HEK293 (cell line): ENCODE results near the gene GRB2.

ENCODE experiments used
- CTCF ChIA-PET: fragments of 350-600 bp; formaldehyde crosslinking; extraction: SDS; loops from one replicate; lab custom pipeline; 2021; ENCODE audit warnings: antibody characterized with exemption; lab: Yijun Ruan, JAX
- POLR2A ChIA-PET: fragments of 300-600 bp; formaldehyde crosslinking; extraction: SDS; loops from one replicate; lab custom pipeline; 2020; ENCODE audit warnings: antibody characterized with exemption, inconsistent platforms; lab: Yijun Ruan, JAX
- H3K27ac ChIP-seq: fragments of 200-500 bp; sonication (Bioruptor generic); 2 replicates; pipeline ENCODE4 v1.5.1; 2014; ENCODE audit warnings: low read depth, low read length, control low read depth, inconsistent platforms; ENCODE audit errors: extremely low read depth
- H3K36me3 ChIP-seq, 2 experiments: fragments of 200-500 bp in 1 of 2; sonication (Bioruptor generic) in 1 of 2; 1 replicate in 1 of 2; 2 replicates in 1 of 2; pipeline ENCODE4 v1.5.1; 2014 to 2017; ENCODE audit warnings: inconsistent platforms in 2 of 2, low read length in 2 of 2; ENCODE audit not compliant: control insufficient read depth in 2 of 2, insufficient read depth in 1 of 2
- H3K4me1 ChIP-seq: fragments of 200-500 bp; sonication (Bioruptor generic); 2 replicates; pipeline ENCODE4 v1.5.1; 2014; ENCODE audit warnings: mild to moderate bottlenecking, low read length, inconsistent platforms; ENCODE audit not compliant: control insufficient read depth, insufficient read depth
- H3K4me3 ChIP-seq: 2 replicates; pipeline ENCODE4 v1.5.1; 2011; ENCODE audit warnings: low read depth, mild to moderate bottlenecking, control low read depth, low read length, moderate library complexity
- H3K9me3 ChIP-seq: fragments of 200-500 bp; sonication (Bioruptor generic); 2 replicates; pipeline ENCODE4 v1.5.1; 2014; ENCODE audit warnings: low read depth, low read length, inconsistent platforms; ENCODE audit not compliant: control insufficient read depth, insufficient read depth
- BCL11A ChIP-seq: fragments of 450-650 bp; formaldehyde crosslinking; IDR thresholded peaks from 2 replicates; pipeline ENCODE4 v1.5.1; 2016; ENCODE audit warnings: low read depth, missing biosample characterization, missing genetic modification characterization
- HOXA7 ChIP-seq: sonication (generic); formaldehyde crosslinking; IDR thresholded peaks from 2 replicates; pipeline ENCODE4 v1.8.1; 2022; ENCODE audit warnings: missing genetic modification reagents, borderline replicate concordance
- KLF7 ChIP-seq: fragments of 450-650 bp; formaldehyde crosslinking; IDR thresholded peaks from 2 replicates; pipeline ENCODE4 v1.5.1; 2016; ENCODE audit warnings: missing biosample characterization, missing genetic modification characterization, borderline replicate concordance
- PRDM2 ChIP-seq: fragments of 450-650 bp; formaldehyde crosslinking; IDR thresholded peaks from 2 replicates; pipeline ENCODE4 v1.5.1; 2016; ENCODE audit warnings: missing biosample characterization, missing genetic modification characterization, borderline replicate concordance
- REPIN1 ChIP-seq: fragments of 450-650 bp; formaldehyde crosslinking; IDR thresholded peaks from 2 replicates; pipeline ENCODE4 v1.5.1; 2017; ENCODE audit warnings: missing biosample characterization, missing genetic modification characterization, low read depth
- WT1 ChIP-seq: fragments of 450-650 bp; formaldehyde crosslinking; IDR thresholded peaks from 2 replicates; pipeline ENCODE4 v1.5.1; 2016; ENCODE audit warnings: missing biosample characterization, missing genetic modification characterization
- ZBTB10 ChIP-seq: fragments of 450-650 bp; formaldehyde crosslinking; IDR thresholded peaks from 2 replicates; pipeline ENCODE4 v1.5.1; 2016; ENCODE audit warnings: missing biosample characterization, missing genetic modification characterization
- ZBTB7A ChIP-seq: fragments of 450-650 bp; formaldehyde crosslinking; IDR thresholded peaks from 2 replicates; pipeline ENCODE4 v1.5.1; 2016; ENCODE audit warnings: low read depth, missing biosample characterization, missing genetic modification characterization
- ZNF112 ChIP-seq: fragments of 450-650 bp; formaldehyde crosslinking; IDR thresholded peaks from 2 replicates; pipeline ENCODE4 v1.5.0; 2017; ENCODE audit warnings: missing biosample characterization, missing genetic modification characterization
- ZNF155 ChIP-seq: fragments of 450-650 bp; formaldehyde crosslinking; IDR thresholded peaks from 2 replicates; pipeline ENCODE4 v1.5.1; 2016; ENCODE audit warnings: missing biosample characterization, missing genetic modification characterization
- ZNF221 ChIP-seq: fragments of 450-650 bp; formaldehyde crosslinking; IDR thresholded peaks from 2 replicates; pipeline ENCODE4 v1.5.1; 2017; ENCODE audit warnings: missing biosample characterization, missing genetic modification characterization, borderline replicate concordance
- ZNF223 ChIP-seq: fragments of 450-650 bp; formaldehyde crosslinking; IDR thresholded peaks from 2 replicates; pipeline ENCODE4 v1.5.1; 2016; ENCODE audit warnings: missing biosample characterization, missing genetic modification characterization
- ZNF302 ChIP-seq: fragments of 450-650 bp; formaldehyde crosslinking; IDR thresholded peaks from 2 replicates; pipeline ENCODE4 v1.5.1; 2016; ENCODE audit warnings: missing biosample characterization, missing genetic modification characterization, low read depth
- ZNF366 ChIP-seq: fragments of 450-650 bp; formaldehyde crosslinking; conservative IDR thresholded peaks from 2 replicates; pipeline ENCODE4 v1.5.1; 2016; ENCODE audit warnings: missing biosample characterization, missing genetic modification characterization
- ZNF404 ChIP-seq: fragments of 450-650 bp; formaldehyde crosslinking; IDR thresholded peaks from 2 replicates; pipeline ENCODE4 v1.5.1; 2017; ENCODE audit warnings: missing biosample characterization, missing genetic modification characterization
- ZNF610 ChIP-seq: fragments of 450-650 bp; formaldehyde crosslinking; IDR thresholded peaks from 2 replicates; pipeline ENCODE4 v1.5.1; 2016; ENCODE audit warnings: missing biosample characterization, missing genetic modification characterization, borderline replicate concordance
- ZSCAN23 ChIP-seq: fragments of 450-650 bp; formaldehyde crosslinking; IDR thresholded peaks from 2 replicates; pipeline ENCODE4 v1.5.1; 2016; ENCODE audit warnings: missing biosample characterization, missing genetic modification characterization
- TF ChIP-seq, protein P1 (sequence below): fragments of 450-650 bp; formaldehyde crosslinking; IDR thresholded peaks from 2 replicates; pipeline ENCODE4 v1.5.1; 2017; ENCODE audit warnings: missing biosample characterization, missing genetic modification characterization
- TF ChIP-seq, protein P2 (sequence below): fragments of 450-650 bp; formaldehyde crosslinking; IDR thresholded peaks from 2 replicates; pipeline ENCODE4 v1.5.1; 2016; ENCODE audit warnings: missing biosample characterization, missing genetic modification characterization
- TF ChIP-seq, protein P3 (sequence below): fragments of 450-650 bp; formaldehyde crosslinking; IDR thresholded peaks from 2 replicates; pipeline ENCODE4 v1.5.1; 2016; ENCODE audit warnings: missing biosample characterization, missing genetic modification characterization

The GRB2 gene

DNA sequence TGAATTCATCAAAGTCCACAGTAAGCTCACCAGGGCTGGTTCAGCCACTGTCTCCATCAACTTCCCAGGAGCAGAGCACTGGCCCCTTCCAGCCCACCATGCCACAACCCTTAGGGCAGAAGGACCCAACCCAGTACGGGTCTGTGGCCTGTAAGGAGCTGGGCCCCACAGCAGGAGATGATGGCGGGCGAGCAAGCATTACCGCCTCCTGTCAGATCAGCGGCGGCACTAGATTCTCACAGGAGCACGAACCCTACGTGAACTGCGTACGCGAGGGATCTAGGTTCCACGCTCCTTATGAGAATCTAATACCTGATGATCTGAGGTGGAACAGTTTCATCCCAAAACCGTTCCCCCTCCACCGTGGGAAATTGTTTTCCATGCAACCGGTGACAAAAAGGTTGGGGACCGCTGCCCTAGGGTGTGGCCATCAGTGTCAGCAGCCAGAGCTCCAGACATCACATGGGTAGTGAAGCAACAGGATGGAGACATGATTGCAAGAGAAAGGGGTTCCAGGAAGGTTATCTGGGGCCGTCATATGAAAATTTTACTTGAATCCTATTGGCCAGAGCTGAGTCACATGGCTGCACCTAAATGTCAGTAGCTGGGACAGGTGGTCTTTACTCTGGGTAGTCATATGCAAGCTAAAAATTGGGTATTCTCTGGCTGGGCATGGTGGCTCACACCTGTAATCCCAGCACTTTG lies 103.8 kb downstream of the GRB2 start:
- ChIA-PET CTCF (interaction anchor here (0.6 to 1.0 kb wide), 2 partner anchors 29 to 105 kb away, joined by 3 read pairs; no protein-coding TSS in a partner anchor), POLR2A (no interaction called here)
- no peaks in the 10 kb centered on the region; a peak in 1 of 3 replicates for H3K36me3 ChIP-seq
- H3K4me1 ChIP-seq: no peaks in the 10 kb centered on the region
- TF ChIP-seq ZSCAN23 (tag by site-specific recombination) (no peak), ZNF221 (tag by site-specific recombination) (no peak), HOXA7 (CRISPR knock-in tag) (no peak), WT1 (no peak), ZNF366 (no peak), ZBTB10 (tag by site-specific recombination) (no peak)
- TF ChIP-seq, all 188 proteins: peak for 0
- H3K4me3 ChIP-seq: no peak overlapping the region
- H3K27ac ChIP-seq: no peak overlapping the region
- H3K9me3 ChIP-seq: no peaks in the 10 kb centered on the region

- Histone ChIP-seq H3K4me1 (no peaks in the 10 kb centered on the region), H3K9me3 (no peaks in the 10 kb centered on the region), H3K36me3 (no peaks in the 10 kb centered on the region; a peak in 1 of 3 replicates), H3K4me3 (no peak overlapping the region), H3K27ac (no peak overlapping the region)
- CTCF ChIA-PET: interaction anchor here (0.6 to 1.0 kb wide), 2 partner anchors 28 to 105 kb away, joined by 3 read pairs; no protein-coding TSS in a partner anchor
- POLR2A ChIA-PET: interaction anchor here (1.3 kb wide), 1 partner anchor 12 kb away, joined by 8 read pairs; the partner anchor contains the start of gene SLC25A19
- TF ChIP-seq ZNF112: no peak
- TF ChIP-seq PRDM2 (tag by site-specific recombination): no peak
- TF ChIP-seq, protein P1, sequence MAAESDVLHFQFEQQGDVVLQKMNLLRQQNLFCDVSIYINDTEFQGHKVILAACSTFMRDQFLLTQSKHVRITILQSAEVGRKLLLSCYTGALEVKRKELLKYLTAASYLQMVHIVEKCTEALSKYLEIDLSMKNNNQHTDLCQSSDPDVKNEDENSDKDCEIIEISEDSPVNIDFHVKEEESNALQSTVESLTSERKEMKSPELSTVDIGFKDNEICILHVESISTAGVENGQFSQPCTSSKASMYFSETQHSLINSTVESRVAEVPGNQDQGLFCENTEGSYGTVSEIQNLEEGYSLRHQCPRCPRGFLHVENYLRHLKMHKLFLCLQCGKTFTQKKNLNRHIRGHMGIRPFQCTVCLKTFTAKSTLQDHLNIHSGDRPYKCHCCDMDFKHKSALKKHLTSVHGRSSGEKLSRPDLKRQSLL (tag by site-specific recombination): no peak
- TF ChIP-seq, protein P2, sequence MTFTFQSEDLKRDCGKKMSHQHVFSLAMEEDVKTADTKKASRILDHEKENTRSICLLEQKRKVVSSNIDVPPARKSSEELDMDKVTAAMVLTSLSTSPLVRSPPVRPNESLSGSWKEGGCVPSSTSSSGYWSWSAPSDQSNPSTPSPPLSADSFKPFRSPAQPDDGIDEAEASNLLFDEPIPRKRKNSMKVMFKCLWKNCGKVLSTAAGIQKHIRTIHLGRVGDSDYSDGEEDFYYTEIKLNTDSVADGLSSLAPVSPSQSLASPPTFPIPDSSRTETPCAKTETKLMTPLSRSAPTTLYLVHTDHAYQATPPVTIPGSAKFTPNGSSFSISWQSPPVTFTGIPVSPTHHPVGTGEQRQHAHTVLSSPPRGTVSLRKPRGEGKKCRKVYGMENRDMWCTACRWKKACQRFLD (tag by site-specific recombination): no peak
- TF ChIP-seq ZBTB7A (tag by site-specific recombination): no peak
- TF ChIP-seq BCL11A: no peak
- no peak for TF ChIP-seq ZNF155
- no peak for TF ChIP-seq ZNF610 (tag by site-specific recombination)
- no peak for TF ChIP-seq ZNF302
- no peak for TF ChIP-seq REPIN1
- TF ChIP-seq KLF7: no peak
- TF ChIP-seq, protein P3, sequence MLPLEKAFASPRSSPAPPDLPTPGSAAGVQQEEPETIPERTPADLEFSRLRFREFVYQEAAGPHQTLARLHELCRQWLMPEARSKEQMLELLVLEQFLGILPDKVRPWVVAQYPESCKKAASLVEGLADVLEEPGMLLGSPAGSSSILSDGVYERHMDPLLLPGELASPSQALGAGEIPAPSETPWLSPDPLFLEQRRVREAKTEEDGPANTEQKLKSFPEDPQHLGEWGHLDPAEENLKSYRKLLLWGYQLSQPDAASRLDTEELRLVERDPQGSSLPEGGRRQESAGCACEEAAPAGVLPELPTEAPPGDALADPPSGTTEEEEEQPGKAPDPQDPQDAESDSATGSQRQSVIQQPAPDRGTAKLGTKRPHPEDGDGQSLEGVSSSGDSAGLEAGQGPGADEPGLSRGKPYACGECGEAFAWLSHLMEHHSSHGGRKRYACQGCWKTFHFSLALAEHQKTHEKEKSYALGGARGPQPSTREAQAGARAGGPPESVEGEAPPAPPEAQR (tag by site-specific recombination): no peak
- TF ChIP-seq ZNF404 (tag by site-specific recombination): no peak
- no peak for TF ChIP-seq ZNF223 (tag by site-specific recombination)
These were observed 104.4 kb downstream of the GRB2 start for GRCh38 chr17:75301049-75301448.
